Measurements from ENCODE around the gene TLR1.

TLR1 gene

GRCh38 chr4:38832624-38833528, 28.3 kb upstream of the TLR1 start:
- CTCF ChIA-PET, result interaction anchor here (1.5 kb wide), 1 partner anchor 37 kb away, joined by 3 read pairs; no protein-coding TSS in a partner anchor
- POLR2A ChIA-PET, result interaction anchor here (0.5 kb wide), 1 partner anchor 270 kb away, joined by 6 read pairs; no protein-coding TSS in a partner anchor
- WGBS (ENCODE audit: insufficient coverage), result 96% methylated on average over 7 of the region's 7 CpGs

GRCh38 chr4:38832206-38832605, 27.6 kb upstream of the TLR1 start:
- Histone ChIP-seq H3K36me3 (ENCODE audit: control insufficient read depth in 4 of 4, insufficient read depth in 4 of 4, low read length in 3 of 4) (peaks cover 0 to 17% (median 2%) of the 10 kb centered on the region in 4 experiments), H3K4me1 (ENCODE audit: control extremely low read depth in 1 of 4, control insufficient read depth in 4 of 4, insufficient read depth in 4 of 4, low read length in 3 of 4) (no peaks in the 10 kb centered on the region), H3K27me3 (replicated peaks in 2 of 5; ENCODE audit: control insufficient read depth in 4 of 5, insufficient read depth in 5 of 5, low read length in 4 of 5) (no peaks in the 10 kb centered on the region), H3K4me3 (ENCODE audit: control insufficient read depth in 1 of 7, extremely low read depth in 1 of 7, insufficient read depth in 4 of 7, low read depth in 2 of 7, low read length in 6 of 7) (no peak overlapping the region), H3K9me3 (ENCODE audit: control extremely low read depth in 1 of 5, control insufficient read depth in 4 of 5, insufficient read depth in 2 of 5, low read depth in 1 of 5, low read length in 4 of 5) (peaks cover 4 to 35% (median 8%) of the 10 kb centered on the region in 5 experiments), H3K27ac (ENCODE audit: insufficient read depth in 1 of 2, low read depth in 1 of 2, low read length in 2 of 2, poor library complexity in 1 of 2, severe bottlenecking in 2 of 2) (no peak overlapping the region)
- ChIA-PET CTCF (interaction anchor here (0.6 kb wide), 1 partner anchor 444 kb away, joined by 3 read pairs; no protein-coding TSS in a partner anchor), POLR2A (interaction anchor here (0.5 kb wide), 1 partner anchor 271 kb away, joined by 6 read pairs; no protein-coding TSS in a partner anchor)
- WGBS (ENCODE audit: insufficient coverage), result 100% methylated on average over 1 of the region's 1 CpG
- no peak for DNase-seq

More at GRCh38 chr4:38832624-38833528, 28.3 kb upstream of the TLR1 start:
- H3K4me3 ChIP-seq (ENCODE audit: control insufficient read depth in 1 of 7, extremely low read depth in 1 of 7, insufficient read depth in 4 of 7, low read depth in 2 of 7, low read length in 6 of 7), result no peak overlapping the region
- peaks cover 0 to 13% (median 2%) of the 10 kb centered on the region in 4 experiments for H3K36me3 ChIP-seq (ENCODE audit: control insufficient read depth in 4 of 4, insufficient read depth in 4 of 4, low read length in 3 of 4)
- no peaks in the 10 kb centered on the region for H3K27me3 ChIP-seq (replicated peaks in 2 of 5; ENCODE audit: control insufficient read depth in 4 of 5, insufficient read depth in 5 of 5, low read length in 4 of 5)
- no peaks in the 10 kb centered on the region for H3K4me1 ChIP-seq (ENCODE audit: control extremely low read depth in 1 of 4, control insufficient read depth in 4 of 4, insufficient read depth in 4 of 4, low read length in 3 of 4)
- DNase-seq, result no peak
- no peak overlapping the region for H3K27ac ChIP-seq (ENCODE audit: insufficient read depth in 1 of 2, low read depth in 1 of 2, low read length in 2 of 2, poor library complexity in 1 of 2, severe bottlenecking in 2 of 2)
- H3K9me3 ChIP-seq (ENCODE audit: control extremely low read depth in 1 of 5, control insufficient read depth in 4 of 5, insufficient read depth in 2 of 5, low read depth in 1 of 5, low read length in 4 of 5), result peaks cover 4 to 39% (median 9%) of the 10 kb centered on the region in 5 experiments

GRCh38 chr4:38831653-38832052, 27.1 kb upstream of the TLR1 start:
- peaks cover 4 to 33% (median 8%) of the 10 kb centered on the region in 5 experiments for H3K9me3 ChIP-seq (ENCODE audit: control extremely low read depth in 1 of 5, control insufficient read depth in 4 of 5, insufficient read depth in 2 of 5, low read depth in 1 of 5, low read length in 4 of 5)
- no peaks in the 10 kb centered on the region for H3K27me3 ChIP-seq (replicated peaks in 2 of 5; ENCODE audit: control insufficient read depth in 4 of 5, insufficient read depth in 5 of 5, low read length in 4 of 5)
- ChIA-PET POLR2A (no interaction called here), CTCF (interaction anchor here (0.5 to 0.6 kb wide), 2 partner anchors 445 to 1821 kb away, joined by 3 read pairs; no protein-coding TSS in a partner anchor)
- H3K27ac ChIP-seq (ENCODE audit: insufficient read depth in 1 of 2, low read depth in 1 of 2, low read length in 2 of 2, poor library complexity in 1 of 2, severe bottlenecking in 2 of 2), result no peak overlapping the region
- no peak for DNase-seq
- no peak overlapping the region for H3K4me3 ChIP-seq (ENCODE audit: control insufficient read depth in 1 of 7, extremely low read depth in 1 of 7, insufficient read depth in 4 of 7, low read depth in 2 of 7, low read length in 6 of 7)
- no peaks in the 10 kb centered on the region for H3K4me1 ChIP-seq (ENCODE audit: control extremely low read depth in 1 of 4, control insufficient read depth in 4 of 4, insufficient read depth in 4 of 4, low read length in 3 of 4)
- H3K36me3 ChIP-seq (ENCODE audit: control insufficient read depth in 4 of 4, insufficient read depth in 4 of 4, low read length in 3 of 4), result peaks cover 0 to 17% (median 2%) of the 10 kb centered on the region in 4 experiments

- no peak for DNase-seq
- ChIA-PET CTCF (interaction anchor here (1.3 to 1.7 kb wide), 2 partner anchors 24 to 70 kb away, joined by 4 to 5 read pairs; no protein-coding TSS in a partner anchor), POLR2A (no interaction called here)
- Histone ChIP-seq H3K27me3 (replicated peaks in 2 of 5; ENCODE audit: control insufficient read depth in 4 of 5, insufficient read depth in 5 of 5, low read length in 4 of 5) (no peaks in the 10 kb centered on the region), H3K36me3 (ENCODE audit: control insufficient read depth in 4 of 4, insufficient read depth in 4 of 4, low read length in 3 of 4) (peaks cover 0 to 17% (median 2%) of the 10 kb centered on the region in 4 experiments), H3K4me3 (ENCODE audit: control insufficient read depth in 1 of 7, extremely low read depth in 1 of 7, insufficient read depth in 4 of 7, low read depth in 2 of 7, low read length in 6 of 7) (no peak overlapping the region), H3K27ac (ENCODE audit: insufficient read depth in 1 of 2, low read depth in 1 of 2, low read length in 2 of 2, poor library complexity in 1 of 2, severe bottlenecking in 2 of 2) (no peak overlapping the region), H3K4me1 (ENCODE audit: control extremely low read depth in 1 of 4, control insufficient read depth in 4 of 4, insufficient read depth in 4 of 4, low read length in 3 of 4) (no peaks in the 10 kb centered on the region), H3K9me3 (ENCODE audit: control extremely low read depth in 1 of 5, control insufficient read depth in 4 of 5, insufficient read depth in 2 of 5, low read depth in 1 of 5, low read length in 4 of 5) (peaks cover 0 to 21% (median 2%) of the 10 kb centered on the region in 5 experiments)
- WGBS (ENCODE audit: insufficient coverage), result 100% methylated on average over 2 of the region's 5 CpGs
These were observed 24.6 kb upstream of the TLR1 start for GRCh38 chr4:38829237-38829636.

- no peaks in the 10 kb centered on the region for H3K4me1 ChIP-seq (ENCODE audit: control extremely low read depth in 1 of 4, control insufficient read depth in 4 of 4, insufficient read depth in 4 of 4, low read length in 3 of 4)
- H3K9me3 ChIP-seq (ENCODE audit: control extremely low read depth in 1 of 5, control insufficient read depth in 4 of 5, insufficient read depth in 2 of 5, low read depth in 1 of 5, low read length in 4 of 5), result peaks cover 0 to 9% (median 5%) of the 10 kb centered on the region in 5 experiments
- H3K27me3 ChIP-seq (replicated peaks in 2 of 5; ENCODE audit: control insufficient read depth in 4 of 5, insufficient read depth in 5 of 5, low read length in 4 of 5), result no peaks in the 10 kb centered on the region
- no peak for DNase-seq
- H3K4me3 ChIP-seq (ENCODE audit: control insufficient read depth in 1 of 7, extremely low read depth in 1 of 7, insufficient read depth in 4 of 7, low read depth in 2 of 7, low read length in 6 of 7), result no peak overlapping the region
- H3K27ac ChIP-seq (ENCODE audit: insufficient read depth in 1 of 2, low read depth in 1 of 2, low read length in 2 of 2, poor library complexity in 1 of 2, severe bottlenecking in 2 of 2), result no peak overlapping the region
- CTCF ChIA-PET, result no interaction called here
- peaks cover 0 to 15% (median 0%) of the 10 kb centered on the region in 4 experiments for H3K36me3 ChIP-seq (ENCODE audit: control insufficient read depth in 4 of 4, insufficient read depth in 4 of 4, low read length in 3 of 4)
- WGBS (ENCODE audit: insufficient coverage), result 99% methylated on average over 27 of the region's 27 CpGs
- POLR2A ChIA-PET, result no interaction called here
These were observed 19.2 kb upstream of the TLR1 start for GRCh38 chr4:38823766-38824165.

DNA sequence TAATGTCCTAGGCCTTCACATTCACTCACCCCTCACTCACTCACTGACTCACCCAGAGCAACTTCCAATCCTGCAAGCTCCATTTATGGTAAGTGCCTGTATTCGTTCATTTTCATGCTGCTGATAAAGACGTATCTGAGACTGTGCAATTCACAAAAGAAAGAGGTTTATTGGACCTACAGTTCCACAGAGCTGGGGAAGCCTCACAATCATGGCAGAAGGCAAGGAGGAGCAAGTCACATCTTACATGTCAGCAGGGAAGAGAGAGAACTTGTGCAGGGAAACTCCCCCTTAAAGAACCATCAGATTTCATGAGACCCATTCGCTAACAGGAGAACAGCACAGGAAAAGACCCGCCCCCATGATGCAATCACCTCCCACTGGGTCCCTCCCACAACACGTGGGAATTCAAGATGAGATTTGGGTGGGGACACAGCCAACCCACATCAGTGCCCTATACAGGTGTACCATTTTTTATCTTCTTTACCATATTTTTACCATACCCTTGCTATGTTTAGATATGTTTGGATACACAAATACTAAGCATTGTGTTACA, 18.2 kb upstream of the TLR1 start:
- Histone ChIP-seq H3K27ac (ENCODE audit: insufficient read depth in 1 of 2, low read depth in 1 of 2, low read length in 2 of 2, poor library complexity in 1 of 2, severe bottlenecking in 2 of 2) (no peak overlapping the region), H3K27me3 (replicated peaks in 2 of 5; ENCODE audit: control insufficient read depth in 4 of 5, insufficient read depth in 5 of 5, low read length in 4 of 5) (no peaks in the 10 kb centered on the region), H3K9me3 (ENCODE audit: control extremely low read depth in 1 of 5, control insufficient read depth in 4 of 5, insufficient read depth in 2 of 5, low read depth in 1 of 5, low read length in 4 of 5) (peaks cover 0 to 9% (median 5%) of the 10 kb centered on the region in 5 experiments), H3K36me3 (ENCODE audit: control insufficient read depth in 4 of 4, insufficient read depth in 4 of 4, low read length in 3 of 4) (peaks cover 0 to 12% (median 0%) of the 10 kb centered on the region in 4 experiments), H3K4me3 (ENCODE audit: control insufficient read depth in 1 of 7, extremely low read depth in 1 of 7, insufficient read depth in 4 of 7, low read depth in 2 of 7, low read length in 6 of 7) (no peak overlapping the region), H3K4me1 (ENCODE audit: control extremely low read depth in 1 of 4, control insufficient read depth in 4 of 4, insufficient read depth in 4 of 4, low read length in 3 of 4) (no peaks in the 10 kb centered on the region)
- CTCF ChIA-PET, result interaction anchor here (2.0 kb wide), 1 partner anchor 18 kb away, joined by 6 read pairs; the partner anchor contains the start of gene TLR1
- WGBS (ENCODE audit: insufficient coverage), result 93% methylated on average over 3 of the region's 5 CpGs
- DNase-seq, result no peak
- POLR2A ChIA-PET, result no interaction called here
